GM18517 (cell line): ENCODE measurements around the gene PLPP2.

Experiments
- ATAC-seq: cut with Tn5 transposase; IDR thresholded peaks from one replicate; pipeline ENCODE4 v1.9.1; 2021; ENCODE audit warnings: mild to moderate bottlenecking, moderate library complexity; ENCODE audit not compliant: unreplicated experiment

Gene PLPP2

DNA sequence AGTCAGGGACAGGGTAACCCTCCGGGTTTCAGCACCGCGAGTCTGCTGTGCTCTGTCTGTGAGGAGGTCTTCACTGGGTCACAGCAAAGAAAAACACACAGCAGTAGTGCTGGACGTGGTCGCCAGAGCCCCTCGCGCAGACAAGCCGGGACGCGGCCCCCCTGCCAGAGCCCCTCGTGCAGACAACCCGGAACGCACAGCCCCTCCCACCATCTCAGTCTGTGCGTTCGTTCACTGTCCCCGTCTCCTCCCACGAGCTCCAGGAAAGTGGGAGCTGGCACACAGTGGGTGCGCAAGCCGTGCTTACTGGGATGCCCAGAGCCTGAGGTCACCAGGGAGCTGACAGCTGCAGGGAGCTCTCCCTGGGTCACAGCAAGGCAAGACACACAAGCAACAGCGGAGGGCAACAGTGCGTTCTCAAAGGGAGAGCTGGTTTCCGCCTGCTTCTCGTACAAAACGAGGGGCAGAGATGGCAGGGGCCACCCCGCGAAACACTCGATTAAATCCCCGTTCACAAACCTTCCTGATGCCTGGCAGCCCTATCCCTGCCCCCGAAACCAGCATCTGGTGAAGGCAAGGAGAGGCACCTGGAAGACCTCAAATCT lies 3.2 kb upstream of the PLPP2 start:
- ATAC-seq = no peak

DNA sequence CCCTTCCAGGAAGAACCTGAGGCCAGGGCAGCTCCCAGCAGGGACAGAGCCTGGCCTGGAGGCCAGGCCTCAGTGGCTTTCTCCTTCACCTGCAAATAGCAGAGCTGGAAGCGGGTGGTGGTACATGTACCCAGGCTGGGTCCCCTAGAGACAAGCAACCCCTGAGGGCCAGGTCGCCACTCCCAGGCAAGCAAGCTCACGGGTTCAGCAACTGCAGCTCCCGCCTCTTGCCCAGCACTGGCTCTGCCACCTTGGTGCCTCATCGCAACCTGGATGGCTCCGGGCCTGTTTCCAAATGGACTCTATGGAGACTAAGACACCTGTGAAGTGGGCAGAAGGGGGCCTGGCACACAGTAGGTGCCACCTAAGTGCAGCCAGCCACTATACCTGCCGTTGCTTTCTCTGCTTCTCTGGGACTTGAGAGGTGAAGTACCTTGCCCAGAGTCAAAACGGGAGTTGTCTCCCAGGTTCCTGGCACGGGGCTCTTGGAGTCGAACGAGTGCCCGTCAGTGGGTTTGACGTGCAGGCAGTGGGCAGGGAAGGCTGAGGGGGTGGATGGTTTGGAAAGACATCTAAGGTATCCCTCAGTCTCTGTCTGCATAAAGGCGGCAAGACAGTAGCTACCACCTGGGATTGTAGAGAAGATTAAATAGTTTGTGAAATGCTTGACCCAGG lies 2.4 kb upstream of the PLPP2 start:
- ATAC-seq = no peak

DNA sequence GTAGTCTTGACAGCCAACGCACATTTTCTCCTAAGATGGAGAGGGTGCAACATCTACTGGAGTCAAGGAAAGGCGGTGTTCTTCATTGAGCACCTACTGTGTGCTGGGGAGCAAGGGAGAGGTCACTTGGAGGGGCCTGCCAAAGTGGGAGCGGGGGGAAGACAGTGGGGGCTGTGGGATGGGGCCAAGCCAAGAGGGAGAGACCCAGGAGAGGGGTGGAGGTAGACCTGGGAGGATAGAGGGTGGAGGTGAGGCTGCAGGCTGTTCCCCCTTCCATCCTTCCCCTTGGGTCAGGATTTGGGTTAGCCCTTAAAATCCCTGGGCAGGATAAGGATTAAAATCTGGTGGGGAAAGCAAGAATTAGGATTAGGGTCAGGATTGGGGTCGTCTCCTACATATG lies 1.7 kb upstream of the PLPP2 start:
- ATAC-seq = no peak

DNA sequence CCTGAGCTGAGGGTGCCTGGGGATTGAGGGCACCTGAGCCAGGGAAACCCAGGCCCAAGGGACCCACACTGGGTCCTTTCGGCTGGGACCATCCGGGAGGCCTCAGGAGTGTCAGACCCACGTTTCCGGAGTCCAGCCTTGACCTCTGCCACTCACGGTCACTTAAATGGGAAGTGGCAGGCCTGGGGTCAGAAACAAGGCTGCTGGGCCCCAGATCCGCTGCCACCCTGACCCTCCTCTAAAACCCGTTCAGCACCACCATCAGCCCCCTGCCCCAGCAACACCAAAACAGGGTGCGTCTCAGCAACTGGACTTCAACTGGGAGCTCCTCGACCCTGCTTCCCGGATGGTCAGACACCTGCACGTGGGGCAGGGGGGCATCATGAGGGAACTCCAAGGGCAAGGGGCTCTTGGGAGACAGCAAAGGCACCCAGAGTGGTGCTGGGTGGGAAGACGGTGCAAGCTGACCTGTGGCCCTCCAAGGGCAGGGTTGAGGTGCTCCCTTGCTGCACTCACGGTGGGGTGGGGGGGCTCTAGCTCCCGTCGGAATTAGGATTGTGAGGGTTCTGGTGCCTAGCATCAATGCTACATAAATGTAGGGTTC lies 1.2 kb upstream of the PLPP2 start:
- no peak for ATAC-seq

DNA sequence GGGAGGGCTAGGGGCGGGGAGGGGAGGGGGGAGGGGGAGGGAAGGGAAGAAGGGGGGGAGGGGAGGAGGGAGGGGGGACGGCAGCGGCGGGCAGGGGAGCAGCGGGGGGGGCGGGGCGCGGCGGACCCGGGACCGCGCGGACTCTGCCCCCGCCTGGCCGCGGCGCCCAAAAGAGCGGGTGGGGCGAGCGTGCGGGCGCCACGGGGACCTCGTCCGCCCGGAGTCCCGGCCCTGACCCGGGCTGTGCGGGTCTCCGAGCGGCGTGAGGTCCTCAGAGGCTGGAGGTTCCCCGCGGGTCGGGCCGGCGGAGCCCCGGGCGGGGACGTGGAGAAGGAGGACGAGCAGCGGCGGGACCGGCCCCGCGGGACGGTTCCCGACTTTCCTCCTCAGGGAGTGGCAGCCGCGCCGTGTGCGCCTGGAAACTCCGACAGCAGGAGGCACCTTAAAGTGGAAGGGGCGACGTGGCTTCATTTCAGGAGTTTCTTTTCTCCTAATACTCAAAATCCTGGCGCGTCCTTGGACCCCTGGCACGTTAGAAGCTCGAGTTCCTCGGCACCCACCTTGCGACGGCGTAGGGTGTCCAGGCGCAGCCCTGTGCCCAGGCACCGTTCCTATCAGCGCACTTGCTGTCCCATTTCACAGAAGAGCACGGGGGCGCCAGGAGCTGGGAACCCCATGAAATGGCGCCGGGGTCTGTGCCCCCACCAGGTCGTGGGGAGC lies 518 bp upstream of the PLPP2 start:
- no peak for ATAC-seq

DNA sequence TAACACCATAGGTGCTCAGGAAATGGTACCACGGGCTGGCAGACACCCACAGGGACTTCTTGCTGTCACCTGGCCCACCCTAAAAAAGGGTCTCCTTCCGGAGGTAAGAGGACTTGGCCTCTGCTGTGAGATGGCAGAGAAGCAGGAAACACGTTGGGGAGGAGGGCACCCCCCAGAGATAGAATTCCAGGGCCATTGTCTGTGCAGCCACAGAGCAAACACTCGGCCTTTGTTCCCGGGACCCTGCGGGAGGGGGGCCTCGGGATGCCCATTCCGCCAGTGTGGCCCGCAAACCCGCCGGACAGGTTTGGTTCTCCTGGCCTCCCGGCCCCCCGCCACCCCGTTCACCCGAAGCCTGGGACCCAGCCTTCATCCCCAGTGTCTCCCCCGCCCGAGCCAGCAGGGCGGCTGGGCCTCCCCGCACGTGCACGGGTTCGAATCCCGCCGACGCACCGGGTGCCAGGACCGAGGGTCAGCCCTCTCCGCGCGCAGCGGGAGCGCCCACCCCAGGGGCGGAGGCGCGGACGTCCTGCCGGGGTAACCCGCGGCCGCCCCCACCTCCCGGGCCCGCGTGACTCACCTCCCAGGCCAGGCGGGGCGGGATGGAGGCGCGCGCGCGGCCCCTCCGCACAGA lies 714 bp downstream of the PLPP2 start:
- no peak for ATAC-seq

DNA sequence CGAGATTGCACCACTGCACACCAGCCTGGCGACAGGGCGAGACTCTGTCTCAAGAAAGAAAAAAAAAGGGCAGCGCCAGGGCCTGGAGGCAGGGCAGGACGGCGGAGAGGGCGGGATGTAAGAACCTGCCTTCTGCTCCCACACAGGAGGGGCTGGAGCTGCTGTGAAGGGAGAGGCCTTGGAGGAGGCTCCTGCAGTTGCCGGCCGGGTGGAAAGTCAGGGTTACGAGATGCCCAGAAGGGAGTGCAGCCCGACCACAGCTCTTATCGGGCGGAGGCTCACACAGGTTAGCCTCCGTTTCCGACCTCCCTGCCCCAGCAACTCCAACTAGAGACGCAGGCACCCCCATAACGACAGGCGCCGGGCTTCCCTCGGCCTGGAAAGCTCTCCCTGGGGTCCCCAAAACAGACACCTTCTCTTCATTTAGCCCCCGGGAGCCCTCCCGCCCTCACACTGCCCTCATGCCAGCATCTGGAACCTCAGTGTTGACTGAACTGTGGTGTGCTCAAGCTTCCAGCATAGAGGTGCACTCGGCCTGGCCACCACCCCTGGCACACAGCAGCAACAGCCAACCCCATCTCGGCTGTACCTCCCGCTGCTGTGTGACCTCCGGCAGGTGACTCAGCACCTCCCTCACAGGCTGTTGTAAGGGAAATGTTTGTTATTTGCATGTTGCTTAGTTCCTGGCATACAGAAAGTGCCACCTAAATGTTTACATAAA lies 1.4 kb downstream of the PLPP2 start:
- ATAC-seq = no peak

DNA sequence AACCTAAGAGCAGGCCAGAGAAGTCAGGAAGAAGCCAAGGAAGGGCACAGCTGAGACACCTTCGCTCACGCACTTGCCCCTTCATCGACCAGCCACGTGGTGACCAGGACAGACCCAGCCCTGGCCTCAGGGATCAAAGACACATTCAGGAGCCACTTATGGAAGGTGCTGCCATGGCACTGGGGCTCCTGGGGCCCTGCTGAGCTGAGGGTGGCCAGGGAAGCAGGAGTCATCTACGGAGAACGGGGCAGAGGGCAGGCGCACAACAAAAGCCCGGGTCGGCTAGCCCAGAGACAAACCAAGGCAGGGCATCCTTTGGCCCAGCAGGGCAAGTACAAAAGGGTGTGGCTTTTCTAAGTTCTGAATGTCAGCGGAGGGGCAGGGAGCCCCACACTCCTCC lies 2.3 kb downstream of the PLPP2 start:
- ATAC-seq = no peak

DNA sequence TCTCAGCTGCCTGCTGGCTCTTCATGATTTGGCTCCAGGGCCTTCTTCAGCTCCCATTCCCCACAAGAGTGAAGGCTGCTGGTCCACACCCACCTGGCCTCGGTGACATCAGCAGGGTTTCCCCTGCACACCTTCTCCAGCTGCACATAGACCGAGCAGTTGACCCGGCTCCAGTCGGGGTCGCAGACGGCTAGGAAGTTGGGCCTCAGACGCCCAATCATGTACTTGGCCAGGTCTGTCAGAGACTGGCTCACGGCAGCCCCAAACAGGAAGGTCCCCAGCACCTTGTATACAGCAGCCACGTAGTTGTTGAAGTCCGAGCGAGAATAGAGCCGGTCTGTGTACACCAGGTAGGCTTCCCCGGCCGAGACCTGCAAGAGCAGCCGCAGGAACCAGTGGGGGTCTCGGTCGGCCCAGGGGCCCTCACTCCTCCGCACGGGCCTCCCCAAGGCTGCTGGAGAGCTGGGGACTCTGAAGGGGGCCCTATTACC lies 3.8 kb downstream of the PLPP2 start:
- no peak for ATAC-seq

DNA sequence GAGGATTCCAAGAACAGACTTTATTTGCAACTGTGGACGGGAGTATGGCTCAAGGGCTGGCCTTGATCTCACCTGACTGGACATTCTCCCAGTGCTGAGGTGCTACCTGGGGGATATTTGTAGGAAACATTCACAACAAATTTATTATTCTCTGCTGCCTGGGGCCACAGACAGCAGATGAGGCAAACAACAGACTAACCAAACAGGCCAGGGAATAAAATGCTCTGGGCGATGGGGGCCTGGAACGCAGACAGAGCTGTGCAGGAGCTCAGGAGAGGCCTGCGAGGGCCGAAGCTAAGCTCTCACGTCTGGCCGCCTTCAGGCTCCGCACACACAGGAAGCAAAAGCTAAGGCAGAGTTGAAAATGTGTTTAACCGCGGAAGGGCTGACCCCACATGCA lies 7.8 kb downstream of the PLPP2 start:
- no peak for ATAC-seq

DNA sequence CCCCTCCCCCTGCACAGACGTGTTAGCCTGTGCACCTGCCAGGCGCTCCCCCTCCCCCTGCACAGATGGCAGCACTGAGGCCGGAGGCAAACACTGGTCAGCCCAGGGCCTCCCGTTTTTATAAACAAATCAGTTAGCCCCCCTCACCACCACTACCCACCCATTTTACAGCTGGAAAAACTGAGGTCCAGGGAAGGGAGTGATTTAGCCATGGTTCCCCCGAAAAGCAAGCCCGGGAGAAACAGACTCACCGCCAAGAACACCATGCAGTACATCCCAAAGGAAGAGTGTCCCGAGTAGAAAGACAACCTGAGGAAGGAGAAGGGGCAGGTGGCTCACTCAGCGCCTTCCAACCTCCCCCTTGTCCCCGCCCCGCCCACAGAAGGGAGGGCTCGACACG lies 8.7 kb downstream of the PLPP2 start:
- ATAC-seq = no peak

DNA sequence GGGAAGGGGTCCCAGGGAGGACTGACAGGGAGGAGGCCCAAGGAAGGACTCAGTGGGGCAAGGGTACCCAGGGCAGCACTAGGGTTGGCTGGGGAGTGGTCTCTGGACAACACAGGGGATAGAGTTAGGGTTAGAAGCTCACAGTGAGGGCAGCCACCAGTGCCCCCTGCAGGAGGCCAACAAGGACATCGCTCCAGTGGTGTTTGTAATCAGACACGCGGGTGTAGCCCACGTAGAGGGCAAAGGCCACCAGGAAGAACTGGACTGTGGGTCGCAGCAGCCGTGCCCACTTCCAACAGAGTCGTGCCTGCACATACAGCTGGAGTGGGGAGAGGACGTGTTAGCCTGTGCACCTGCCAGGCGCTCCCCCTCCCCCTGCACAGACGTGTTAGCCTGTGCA lies 9.2 kb downstream of the PLPP2 start:
- ATAC-seq = no peak

DNA sequence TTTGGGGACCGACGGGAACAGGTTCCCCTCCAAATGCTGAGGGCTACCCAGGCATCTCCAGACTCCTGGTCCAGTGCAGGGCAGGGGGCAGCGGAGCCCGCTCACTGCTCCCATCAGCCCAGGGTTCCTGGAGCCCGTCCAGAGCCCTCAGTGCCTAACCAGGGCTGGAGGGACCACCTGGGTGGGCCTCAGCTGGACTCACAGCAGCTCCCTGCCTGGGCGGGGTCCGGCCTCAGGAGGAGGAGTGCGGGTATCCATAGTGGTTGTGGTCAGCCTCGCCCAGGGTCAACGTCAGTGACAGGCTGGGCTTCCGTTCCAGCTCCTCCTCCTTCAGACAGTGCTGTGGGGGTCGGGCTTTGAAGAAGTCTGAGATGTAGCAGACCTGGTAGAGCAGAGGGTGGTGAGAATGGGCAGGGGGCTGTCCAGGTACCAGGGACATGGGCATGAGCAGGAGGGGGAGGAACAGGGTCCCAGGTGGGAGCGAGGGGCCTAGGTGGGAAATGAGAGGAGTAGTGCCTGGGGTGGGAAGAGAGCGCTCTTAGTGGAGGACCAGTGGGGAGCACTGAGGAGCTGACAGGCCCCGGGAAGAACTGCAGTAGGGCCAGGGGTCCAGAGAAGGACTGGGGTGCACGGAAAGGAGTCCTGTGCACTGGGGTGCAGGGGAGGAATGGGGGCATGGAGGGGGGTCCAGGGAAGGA lies 9.9 kb downstream of the PLPP2 start:
- ATAC-seq = no peak

DNA sequence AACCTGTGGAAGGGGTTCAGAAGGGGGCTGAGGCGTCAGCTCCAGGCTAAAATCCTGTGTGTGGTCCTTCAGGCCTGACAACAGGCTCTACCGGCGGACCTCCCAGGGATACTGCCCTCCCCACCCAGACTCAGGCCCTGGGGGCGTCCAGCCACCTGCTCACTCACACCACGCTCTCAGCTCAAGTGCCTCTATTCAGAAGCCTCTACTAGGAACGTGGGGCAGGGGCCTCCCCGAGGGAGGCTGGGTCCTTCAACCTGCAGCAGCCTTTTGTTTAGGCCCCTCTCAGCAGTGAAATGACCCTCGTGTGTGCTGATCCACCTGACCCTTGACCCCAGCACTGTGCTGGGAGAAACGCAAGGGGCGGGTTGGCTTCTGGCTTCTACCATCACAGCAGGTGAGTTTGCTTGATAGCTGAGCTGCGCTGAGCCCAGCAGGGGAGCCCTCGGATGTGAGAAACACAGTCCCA lies 10.6 kb downstream of the PLPP2 start:
- ATAC-seq = no peak

DNA sequence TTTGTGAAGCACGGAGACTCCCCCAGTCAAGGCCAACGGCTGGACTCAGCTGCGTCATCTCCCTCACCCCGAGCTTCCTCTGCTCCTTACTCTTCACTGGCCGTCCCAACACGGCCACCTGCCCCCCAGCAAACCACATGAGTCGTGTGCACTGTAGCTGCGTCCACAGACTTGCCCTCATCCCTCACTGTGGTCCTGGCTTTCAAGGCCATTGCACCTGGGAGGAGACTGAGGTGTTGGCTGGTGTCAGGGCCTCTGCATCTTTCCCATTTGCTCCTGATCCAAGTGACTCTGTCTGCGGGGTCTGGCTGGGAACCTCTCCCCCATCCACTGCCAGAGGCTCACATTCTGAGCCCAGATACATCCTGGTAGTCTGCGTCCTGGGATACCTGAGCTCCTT lies 11.5 kb downstream of the PLPP2 start:
- ATAC-seq = no peak

DNA sequence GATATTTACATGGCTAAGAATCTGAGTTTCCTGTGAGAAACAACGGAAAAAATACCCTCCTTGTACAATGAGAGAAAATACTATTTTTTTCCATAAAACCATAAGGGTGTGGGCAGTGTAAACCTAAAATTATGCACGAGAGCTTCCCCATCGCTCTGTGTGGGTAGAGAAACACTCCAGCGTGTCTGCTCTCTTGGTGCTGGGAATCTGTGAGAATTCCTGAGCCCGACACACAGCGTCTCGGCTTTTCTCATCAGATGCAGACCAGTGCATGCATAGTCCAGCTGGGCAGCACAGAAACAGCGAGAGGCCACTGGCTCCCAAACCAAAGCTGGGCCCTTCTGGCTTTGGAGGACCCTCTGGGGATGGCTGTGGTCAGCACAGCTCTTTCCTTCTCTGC lies 12.0 kb downstream of the PLPP2 start:
- no peak for ATAC-seq

DNA sequence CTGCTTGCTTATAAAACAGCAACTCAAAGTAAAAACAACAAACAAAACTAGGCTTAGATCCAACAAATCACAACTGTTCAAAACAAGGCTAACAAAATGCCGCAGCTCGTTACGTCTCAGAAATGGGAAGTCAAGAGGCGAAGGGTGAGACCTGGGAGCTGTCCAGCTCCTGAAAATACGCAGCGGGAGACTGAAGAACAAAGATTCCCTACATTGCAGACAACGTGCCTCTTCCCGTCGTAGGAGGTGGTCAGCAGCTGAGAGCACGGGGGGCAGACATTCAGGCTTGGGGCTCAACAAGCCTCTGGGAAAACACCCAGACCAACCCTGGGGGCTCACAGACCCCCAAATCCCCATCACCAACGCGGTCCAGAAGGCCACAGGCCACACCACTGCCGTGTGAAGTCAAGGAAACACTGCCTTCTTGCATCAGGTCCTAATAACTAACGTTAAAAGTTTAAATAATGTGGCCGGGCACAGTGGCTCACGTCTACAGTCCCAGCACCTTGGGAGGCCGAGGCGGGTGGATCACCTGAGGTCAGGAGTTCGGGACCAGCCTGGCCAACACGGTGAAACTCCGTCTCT lies 13.5 kb downstream of the PLPP2 start:
- no peak for ATAC-seq

DNA sequence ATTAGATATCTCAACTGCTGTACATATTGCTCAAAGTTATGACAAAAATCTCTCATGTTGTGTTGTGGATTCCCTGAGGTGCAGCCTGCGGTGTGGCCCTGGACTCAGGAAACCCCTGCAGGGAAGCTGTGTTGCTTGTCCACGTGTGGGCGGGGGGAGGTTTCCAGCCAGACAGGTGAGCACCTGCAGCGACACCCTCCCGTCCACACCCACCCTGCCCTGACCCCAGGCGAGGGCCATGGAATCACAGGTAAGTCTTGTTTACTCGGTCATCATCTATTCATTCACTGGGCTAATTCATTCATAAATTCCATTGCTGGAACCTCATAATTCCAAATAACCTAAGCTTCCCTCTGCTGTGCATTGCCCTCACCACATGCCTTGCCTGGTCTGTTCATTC lies 14.1 kb downstream of the PLPP2 start:
- ATAC-seq = no peak

DNA sequence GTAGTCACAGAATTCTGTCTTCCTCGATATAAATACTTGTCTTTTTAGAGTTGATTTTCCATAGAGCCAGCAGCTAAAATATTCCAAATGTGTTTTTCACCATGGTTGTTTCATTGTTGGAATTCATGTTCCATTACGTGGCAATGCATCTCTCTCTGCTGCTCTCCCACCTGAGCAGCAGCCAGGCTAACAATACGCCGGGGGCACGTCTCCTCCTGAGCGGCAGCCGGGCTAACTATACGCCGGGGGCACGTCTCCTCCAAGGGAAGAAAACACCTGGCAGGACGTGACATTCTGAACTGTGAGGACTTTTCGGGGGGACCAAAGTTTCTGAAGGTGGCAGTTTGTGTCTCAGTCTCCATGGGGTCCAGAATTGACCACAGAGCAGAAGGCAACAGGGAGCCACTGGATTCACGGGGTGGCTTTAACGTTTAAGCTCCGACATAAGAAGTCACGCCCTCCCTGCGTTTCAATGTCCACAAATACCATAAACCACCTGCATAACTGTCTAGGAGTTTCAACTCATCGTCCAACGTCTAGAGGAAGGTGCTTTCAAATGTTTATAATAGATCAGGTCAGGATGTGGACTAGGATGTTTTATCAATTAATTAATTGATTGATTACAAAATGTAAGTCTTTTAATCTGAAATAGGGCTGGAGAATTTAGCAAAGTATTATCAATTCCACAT lies 15.1 kb downstream of the PLPP2 start:
- ATAC-seq = no peak
